HG02870 (cell line): ENCODE data around the gene CISD3.

Experiments used
- ATAC-seq: cut with Tn5 transposase; IDR thresholded peaks from one replicate; pipeline ENCODE4 v1.9.1; 2021; ENCODE audit warnings: mild to moderate bottlenecking, moderate library complexity; ENCODE audit not compliant: unreplicated experiment

CISD3 gene, protein sequence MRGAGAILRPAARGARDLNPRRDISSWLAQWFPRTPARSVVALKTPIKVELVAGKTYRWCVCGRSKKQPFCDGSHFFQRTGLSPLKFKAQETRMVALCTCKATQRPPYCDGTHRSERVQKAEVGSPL

DNA sequence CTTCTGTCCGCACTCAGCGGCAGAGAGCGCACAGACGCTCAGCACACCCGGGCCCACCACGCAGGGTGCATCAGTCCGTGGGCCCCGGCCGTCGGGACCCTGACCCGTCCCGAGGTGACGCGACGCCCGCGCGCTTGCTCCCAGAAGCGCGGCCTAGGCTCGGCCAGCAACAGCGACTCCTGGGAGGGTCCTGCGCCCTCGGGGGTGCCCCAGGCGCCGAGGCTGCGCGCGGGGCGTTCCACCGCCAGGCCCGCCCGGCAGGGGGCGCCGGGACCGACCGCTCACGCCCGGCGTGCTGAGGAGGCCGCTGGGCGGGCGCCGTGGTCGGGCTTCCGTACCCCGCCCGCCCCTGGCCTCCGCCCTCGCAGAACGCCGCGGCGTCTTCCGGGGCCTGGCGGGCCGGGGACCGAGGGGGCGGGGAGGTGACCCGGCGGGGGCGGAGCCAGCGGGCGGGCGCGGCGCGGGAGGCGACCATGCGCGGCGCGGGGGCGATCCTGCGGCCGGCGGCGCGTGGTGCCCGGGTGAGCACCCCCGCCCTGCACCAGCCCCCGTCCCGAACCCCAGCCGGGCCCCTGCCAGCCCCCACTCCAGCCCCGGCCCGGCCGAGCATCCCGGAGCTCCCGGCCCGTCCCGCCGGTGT, at the start of gene CISD3:
CISD3 (plus strand) TSS at position 456 of the 640 bp plus-strand sequence; CDS start at position 474, 18 bp downstream.
- peak; percentile 60 for ATAC-seq

DNA sequence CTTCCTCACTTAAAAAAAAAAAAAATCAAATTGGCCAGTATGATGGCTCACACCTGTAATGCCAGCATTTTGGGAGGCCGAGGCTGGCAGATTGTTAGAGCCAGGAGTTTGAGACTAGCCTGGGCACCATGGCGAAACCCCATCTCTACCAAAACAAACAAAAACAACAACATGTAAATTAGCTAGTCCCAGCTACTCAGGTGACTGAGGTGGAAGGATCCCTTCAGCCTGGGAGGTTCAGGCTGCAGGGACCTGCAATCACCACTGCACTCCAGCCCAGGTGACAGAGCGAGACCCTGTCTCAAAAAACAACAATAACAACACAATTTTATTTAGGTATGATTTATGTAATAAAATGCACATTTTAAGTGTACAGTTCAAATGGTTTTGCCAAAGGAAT, 49.0 kb upstream of the CISD3 start:
- no peak for ATAC-seq

DNA sequence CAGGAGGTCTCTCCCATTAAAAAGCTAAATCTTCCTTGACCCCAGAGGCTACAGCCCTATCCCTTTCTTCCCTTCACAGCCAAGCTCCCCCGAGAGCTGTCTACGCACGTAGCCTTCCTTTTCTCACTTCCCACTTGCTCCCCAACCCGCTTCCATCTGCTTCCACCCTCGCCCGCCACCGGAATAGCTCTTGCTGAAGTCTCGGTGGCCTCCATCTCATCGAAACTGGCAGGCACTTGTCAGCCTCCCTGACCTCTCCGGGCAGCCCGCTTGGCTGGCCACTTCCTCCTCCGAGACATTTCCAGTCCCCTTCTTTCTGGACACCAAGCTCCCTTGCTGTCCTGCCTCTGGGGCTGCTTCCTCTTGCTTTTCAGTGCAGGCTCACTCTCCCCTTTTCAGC, 44.6 kb upstream of the CISD3 start:
- no peak for ATAC-seq

DNA sequence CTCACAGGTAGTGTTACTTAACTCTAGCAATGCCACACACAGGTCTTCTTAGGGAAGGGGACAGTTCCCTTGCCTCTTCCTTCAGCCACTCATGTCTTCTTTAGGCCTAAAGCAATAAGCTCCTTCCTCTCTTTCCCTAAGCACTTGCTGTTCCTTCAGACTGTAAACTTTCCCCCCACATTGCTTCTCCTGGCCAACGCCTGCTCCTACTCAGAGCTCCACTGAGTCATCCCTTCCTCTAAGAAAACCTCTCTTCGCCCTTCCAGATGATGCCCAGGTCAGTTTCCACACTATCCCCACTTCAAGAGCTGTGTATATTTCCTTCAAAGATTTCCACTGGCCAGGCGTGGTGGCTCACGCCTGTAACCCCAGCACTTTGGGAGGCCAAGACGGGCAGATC, 42.9 kb upstream of the CISD3 start:
- ATAC-seq: no peak

DNA sequence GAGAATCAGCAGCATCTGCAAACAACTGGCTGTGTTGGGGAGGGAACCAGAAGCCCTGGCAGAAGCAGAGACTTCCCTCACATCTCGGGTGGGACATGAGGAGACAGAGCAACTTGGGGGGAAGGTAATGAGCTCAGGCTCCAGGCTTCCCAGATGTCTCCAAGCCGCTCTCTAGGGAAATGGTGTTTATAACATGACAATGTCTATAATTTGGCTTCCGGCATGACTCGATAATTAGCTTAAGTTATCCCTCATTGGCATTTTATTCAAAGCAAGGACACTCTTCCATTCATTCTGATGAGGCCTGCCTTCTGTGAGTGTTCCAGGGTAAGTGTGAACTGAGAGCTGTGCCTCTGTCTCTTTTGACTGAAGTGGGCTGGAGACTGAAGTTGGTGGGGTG, 39.8 kb upstream of the CISD3 start:
- no peak for ATAC-seq

DNA sequence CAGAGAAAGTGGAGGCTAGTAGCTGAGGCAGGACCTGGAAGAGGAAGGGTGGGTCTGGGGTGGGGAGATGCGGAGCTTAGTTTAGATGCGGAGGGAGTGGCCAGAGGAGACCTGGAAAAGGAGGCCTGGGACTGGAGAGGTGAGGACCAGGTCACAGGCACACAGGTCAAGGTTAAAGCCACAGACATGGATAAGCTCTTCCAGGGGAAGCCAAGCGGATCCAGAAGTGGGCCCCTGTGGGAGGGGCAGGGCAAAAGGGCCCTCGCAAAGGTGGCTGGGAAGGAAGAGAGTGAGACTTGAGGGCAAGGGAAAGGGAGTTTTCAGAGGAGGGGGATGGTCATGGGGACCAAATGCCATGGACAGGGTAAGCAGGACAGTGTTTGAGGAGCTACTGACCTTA, 39.0 kb upstream of the CISD3 start:
- ATAC-seq: no peak

DNA sequence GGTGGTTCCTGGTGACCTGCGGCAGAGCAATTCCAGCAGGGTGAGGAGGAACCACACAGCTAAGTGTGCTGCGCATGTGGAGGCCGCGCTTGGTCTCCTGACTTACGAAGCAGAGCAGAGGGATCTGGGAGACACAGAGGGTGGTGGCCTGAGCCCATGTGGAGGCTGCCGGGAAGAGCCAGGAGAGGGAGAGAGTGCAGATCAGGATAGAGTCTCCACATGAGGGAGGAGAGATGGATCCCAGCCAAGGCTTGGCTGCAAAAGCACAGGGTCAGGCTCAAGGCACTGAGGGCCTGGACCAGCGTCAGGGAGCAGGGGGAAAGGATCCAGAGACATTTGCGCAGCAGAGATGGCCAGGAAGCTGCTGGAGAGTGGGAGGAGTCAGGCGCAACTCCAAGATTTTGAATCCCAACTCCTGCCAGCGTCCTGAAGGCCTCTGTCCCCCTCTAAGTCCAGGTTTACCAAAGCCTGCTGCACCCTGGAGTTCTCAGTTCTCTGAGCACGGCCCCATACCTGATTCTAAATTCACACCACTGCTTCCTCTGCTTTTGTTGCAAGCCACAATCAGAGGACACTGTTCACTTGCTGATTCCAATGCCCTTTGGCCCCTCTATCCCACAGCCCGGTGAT, 36.3 kb upstream of the CISD3 start:
- no peak for ATAC-seq

DNA sequence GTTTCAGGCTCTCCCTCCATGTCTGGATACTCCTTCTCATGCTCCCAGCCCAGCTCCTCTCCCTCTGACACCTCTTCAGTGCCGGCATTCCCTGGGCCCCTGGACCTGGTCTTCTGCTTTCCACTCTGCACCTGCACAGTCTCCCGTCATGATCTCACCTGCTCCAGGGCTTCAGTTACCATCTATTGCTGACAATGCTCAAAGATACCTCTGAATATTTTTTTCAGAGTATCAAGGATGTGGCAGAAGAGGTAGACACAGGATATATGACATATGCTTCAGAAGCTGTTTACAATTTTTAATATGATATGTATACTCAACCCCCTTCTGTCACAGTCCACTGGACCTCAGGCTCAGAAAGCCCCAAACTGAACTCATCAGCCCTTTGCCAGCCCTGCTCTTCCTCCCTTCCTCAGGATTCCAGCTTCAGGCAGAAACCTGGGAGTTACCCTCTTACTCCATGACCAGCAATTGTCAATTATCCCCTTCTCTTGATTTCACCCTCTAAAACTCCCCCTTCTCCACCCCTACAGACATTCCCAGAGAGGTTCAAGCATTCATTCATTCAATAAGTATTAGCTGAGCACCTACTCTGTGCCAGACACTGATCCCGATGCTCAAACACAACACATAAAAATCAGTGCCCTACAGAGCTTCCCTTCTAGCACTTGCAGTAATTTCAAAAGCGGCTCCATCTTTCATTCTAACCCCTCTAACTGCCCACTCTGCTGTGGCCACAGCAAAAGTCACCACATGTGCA, 32.9 kb upstream of the CISD3 start:
- ATAC-seq: no peak

DNA sequence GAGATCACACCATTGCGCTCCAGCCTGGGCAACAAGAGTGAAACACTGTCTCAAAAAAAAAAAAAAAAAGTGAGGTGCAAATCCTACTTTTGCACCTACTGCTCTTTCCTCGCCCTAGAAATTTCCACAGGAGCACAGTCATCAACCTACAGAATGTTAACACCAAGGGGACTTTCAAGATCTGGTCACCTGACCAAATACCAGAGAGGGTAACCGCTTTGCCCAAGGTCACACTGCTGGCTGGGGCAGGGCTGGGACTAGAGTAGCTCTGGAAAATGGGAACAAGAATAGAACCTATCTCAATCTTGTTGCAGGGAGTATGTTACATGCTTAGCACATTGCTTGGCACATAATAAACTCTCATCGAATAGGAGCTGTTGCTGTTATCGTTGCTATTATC, 31.4 kb upstream of the CISD3 start:
- ATAC-seq: no peak

DNA sequence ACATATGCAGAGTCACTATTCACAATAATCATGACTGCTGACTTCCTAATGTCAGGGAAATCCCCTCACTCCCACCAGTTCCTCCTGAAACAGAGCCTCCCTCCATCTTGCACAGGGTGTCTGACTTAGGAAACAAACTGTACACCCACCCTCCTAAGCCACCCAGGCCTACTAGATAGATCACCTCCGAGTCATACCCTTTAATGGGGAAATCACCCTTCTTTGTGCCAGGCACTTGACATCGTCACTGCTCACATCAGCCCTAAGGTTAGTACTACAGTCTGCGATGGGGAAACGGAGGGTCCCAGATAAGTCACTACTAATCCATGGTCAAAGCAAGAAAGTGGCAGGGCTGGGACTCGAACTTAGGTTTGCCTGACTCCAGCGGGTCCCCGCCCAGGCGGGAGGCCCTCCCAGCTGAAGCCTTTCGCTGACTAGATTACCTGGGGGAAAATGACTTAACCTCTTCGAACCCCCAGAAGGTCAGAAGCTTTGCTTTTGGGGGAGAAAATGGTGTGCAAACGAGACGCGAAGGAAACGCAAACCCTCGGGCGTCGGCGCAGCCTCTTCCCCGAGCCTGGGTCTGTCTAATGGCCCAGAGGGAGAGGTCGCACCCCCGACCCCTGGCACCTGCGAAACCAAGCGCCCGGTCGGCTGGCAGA, 28.5 kb upstream of the CISD3 start:
- ATAC-seq: peak; percentile 23

DNA sequence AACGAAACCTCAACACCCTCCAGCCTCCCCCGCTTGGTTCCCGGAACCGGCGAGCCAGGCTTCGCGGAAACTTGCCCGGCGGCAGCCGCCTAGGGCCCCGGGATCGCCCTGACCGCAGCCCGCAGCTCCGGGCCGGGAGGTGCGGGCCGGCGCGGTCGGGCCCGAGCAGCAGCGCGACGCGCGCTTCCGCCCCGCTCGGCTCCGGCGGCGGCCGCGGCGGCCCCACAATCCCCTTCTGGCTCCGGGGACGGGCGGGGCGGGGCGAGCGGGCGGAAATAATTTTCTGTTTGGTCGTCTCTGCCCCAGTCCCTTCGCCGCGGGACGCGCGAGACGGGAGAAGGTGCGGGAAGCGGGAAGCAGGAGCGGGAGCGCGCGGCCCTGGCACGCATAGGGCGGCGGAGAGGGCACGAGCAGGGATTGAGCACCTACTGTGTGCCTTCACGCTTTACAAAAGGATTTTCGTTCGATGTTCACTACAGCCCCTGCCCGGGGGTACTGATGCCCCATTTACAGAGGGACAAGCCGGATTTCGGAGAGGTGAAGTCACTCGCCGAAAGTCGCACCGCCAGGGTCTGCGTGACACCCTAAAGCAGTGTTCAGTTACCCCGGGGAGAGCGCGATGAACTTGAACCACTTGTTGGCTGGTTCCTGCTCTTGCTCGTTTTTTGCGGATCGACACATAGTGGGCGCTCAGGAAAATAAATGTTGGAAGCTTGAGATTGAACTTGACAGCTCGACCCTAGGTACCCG, 27.8 kb upstream of the CISD3 start:
- ATAC-seq: peak; percentile 31

DNA sequence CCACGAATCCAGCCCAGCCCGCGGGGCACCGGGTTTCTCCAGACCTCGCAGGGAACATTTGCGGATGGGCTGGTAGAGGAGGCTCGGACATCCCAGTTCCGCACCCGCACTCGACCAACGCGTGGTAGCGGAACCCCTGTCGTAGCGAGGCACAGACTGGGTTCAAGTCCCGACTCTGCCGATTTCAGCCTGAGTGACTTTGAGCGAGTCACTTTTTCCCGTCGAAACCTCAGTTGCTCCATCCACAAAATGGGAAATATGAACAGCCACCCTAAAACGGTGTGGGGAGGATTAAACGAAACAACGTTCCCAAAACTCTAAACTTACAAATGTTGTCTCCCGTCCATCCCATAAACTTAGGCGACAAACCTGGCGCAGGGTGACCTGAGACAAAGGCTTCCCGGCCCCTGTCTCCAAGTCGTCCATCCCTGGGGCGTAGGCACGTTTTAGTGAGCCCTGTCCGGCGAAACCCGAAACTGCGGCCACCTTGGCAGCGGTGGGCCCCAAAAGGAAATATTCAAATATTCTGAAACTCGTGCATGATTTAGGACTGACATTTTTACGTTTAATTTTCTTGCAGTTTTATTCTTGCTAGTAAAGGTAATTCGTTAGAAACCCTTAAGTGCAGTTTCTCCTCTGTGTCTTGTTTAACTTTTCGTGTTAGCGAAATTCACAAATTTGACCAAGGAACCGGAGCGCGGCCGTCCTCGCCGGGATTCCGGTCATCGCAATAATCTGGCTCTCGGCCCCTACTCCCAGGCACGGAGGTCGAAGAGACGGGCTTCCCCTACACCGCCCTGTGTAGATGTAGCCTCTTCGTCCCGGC, 27.0 kb upstream of the CISD3 start:
- no peak for ATAC-seq

DNA sequence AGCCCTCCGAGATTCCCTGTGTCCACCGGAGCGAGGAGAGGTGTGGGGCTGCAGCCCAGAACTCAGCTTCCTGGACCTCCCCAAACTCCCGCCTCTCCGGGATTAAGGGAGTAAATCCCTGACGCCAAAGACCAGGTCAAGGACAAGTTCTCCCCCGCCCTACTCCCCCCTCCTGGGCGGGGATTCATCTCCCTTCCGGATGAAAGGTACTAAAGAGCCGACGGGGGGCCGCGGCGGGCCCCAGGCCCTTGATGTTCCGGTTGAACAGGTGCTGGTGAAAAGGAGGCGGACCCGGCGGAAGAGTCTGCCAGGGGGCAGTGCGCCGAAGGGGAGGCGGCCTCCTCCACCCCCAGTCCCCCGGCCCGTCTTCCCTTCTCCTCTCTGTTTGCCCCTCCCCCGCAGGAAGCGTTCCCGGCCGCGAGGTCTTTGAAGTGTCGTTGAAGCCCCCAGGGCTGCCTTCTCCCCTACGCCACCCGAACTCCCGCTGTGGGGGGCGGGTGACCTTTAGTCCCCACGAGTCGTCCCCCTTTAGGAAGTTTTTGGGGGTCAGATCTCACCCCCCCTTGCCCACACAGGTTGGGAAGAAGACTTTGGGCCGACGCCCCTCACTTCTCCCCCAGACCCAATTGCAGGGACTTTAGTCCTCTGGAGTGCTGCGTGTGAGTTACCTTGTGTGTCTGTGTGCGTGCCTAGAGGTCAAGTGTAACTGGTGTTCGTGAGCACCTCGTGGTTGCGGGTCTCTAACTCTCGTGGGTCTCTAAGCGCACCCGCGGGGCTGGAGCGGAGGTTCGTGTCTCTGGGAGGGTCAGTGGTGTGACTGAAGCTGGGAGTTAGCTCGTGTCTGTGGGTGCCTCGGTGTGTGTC, 26.2 kb upstream of the CISD3 start:
- ATAC-seq: no peak

DNA sequence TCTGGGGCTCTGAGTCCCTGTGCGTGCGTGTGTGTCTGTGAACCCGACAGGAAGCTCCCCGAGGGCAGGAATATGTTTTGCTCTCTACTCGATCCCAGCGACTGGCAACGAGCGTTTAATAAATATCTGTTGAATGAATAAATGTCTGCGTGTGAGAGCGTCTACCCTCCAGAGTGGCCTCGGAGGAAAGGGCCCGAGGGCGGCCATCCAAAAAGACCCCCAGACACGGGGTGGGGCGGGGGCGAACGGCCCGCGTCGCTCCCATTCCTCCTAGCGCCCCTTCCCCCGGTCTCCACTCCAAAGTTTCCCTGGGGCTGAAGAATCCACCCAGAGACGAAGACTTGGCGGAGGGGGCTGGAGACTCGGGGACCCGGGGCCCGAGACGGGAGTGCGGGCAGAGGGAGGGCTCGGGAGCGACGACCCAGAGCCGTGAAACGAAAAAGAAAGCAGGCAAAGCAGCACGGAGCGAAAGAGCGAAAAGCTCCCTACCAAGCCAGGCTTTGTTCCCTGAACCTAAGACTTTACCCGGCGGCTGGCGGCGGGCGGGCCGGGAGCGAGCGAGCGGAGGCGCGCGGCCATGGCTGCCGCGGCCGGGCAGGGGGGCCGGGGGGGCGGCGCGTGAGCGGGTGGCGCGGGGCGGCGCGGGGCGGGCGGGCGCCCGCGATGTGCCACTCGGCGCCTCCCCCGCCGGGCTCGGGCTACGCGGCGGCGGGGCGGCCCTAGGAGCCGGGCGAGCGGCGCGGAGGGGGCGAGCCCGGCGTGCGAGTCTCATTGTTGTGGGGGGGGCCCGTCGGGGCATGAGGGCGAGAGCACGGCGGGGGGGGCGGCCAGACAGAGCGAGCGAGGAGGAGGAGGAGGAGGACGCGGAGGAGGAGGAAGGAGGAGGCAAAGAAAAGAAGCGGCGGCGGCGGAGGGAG, 25.3 kb upstream of the CISD3 start, which contains the start of gene MLLT6:
MLLT6 (plus strand) TSS at position 668 of the 917 bp plus-strand sequence. CDS start 360 bp downstream, outside the sequence.
- ATAC-seq: no peak

DNA sequence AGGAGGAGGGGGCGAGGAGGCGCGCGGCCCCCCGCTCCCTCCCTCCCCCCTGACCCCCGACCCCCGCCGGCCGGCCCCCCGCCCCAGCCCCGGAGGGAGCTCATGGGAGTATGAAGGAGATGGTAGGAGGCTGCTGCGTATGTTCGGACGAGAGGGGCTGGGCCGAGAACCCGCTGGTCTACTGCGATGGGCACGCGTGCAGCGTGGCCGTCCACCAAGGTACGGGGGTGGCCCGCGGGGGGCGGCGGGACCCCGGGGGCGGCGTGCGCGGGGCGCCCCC, 24.7 kb upstream of the CISD3 start:
- no peak for ATAC-seq

DNA sequence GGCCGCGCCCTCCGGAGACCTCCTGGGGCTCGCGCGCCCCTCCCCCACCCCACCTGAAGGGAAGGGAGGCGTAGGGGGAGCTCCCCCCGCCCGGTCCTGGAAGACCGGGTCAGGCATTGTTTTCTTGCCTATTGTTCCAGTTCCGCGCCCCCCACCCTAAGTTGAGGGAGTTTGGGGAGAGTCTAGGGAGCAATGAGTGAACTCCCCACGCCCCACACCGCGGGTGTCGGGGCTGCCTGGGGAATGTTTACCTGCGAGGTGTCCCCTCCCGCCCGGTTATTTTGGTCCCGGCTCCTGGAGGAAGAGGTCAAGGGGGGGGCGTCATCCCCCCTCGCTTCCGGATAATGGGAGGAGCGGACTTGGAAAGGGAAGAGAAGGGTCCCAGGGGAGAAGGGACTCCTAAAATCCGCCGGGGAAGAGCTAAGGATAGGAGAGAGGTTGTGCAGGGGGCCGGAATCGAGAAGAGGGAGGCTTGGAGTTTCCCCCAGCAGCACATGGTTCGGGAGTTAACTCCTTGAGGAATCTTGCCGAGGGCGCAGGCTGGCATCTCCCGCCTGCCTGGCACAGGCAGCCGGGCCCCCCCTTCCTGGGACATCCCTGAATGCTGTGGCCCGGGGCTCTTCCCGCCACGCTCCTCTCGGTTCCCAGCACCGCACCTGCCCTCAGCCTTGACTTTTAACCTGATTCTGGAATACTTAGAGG, 24.2 kb upstream of the CISD3 start:
- ATAC-seq: no peak

DNA sequence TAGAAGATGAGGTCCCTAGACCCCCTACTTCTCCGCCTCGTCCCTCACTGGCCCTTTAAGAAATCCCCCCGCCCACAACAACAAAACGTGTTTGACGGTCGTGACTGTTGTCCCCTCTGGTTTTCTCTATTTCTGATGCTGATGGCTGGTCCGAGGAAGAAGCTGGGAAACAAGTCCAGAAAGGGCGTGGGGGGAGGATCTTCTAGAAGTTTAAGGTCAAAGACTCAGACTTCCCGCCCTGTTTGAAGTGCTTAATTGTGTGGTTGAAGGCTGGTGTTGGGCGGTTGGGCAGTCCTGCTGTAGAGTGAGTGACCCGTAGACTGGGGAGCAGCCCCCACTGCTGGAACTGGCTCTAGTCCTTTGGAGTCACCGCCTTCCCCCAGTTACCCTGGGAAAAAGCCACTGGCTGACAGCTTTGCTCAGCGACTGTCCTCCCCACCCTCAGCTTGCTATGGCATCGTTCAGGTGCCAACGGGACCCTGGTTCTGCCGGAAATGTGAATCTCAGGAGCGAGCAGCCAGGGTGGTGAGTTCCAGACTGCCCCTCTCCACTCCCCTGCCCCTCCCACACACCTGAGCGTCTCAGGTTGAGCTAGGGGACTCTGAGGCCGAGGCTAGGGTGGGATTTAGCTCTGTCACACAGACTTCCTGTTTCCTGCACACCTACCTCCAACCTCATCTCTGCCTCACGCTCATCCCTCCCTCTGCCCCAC, 23.5 kb upstream of the CISD3 start:
- ATAC-seq: no peak
